Peyer's patch (tissue), 4 donors: ENCODE measurements around the gene FAM131C.

Experiments
- CTCF ChIP-seq, 6 experiments: fragments of 450-650 bp in 4 of 6; fragments of 200-600 bp in 2 of 6; sonication (generic) in 1 of 6; IDR thresholded peaks; one replicate each; pipeline ENCODE4 v1.5.1; 2017 to 2019; ENCODE audit warnings: antibody characterized with exemption in 6 of 6, mild to moderate bottlenecking in 3 of 6, moderate library complexity in 1 of 6
- POLR2A ChIP-seq, 2 donors: fragments of 450-650 bp; IDR thresholded peaks; one replicate each; pipeline ENCODE4 v1.5.1; 2017; ENCODE audit warnings: antibody characterized with exemption in 2 of 2, mild to moderate bottlenecking in 2 of 2, moderate library complexity in 2 of 2

GRCh38 chr1:16011936-16012589 lies 61.4 kb downstream of the FAM131C start:
- TF ChIP-seq CTCF (IDR thresholded peaks at IDR 0.05) (no peak), POLR2A (IDR thresholded peaks at IDR 0.05) (no peak)
